HepG2 (cell line): Measurements from ENCODE around the gene CCSER1. TPM values are rescaled to one million over a fixed set of nuclear protein-coding genes. Genes with fewer than 3 reads are reported as not detected.

ENCODE experiments used
- ATAC-seq: fragments of 200-7000 bp; cut with Tn5 transposase; 3 replicates; pipeline ENCODE4 v1.9.1; 2020; ENCODE audit warnings: mild to moderate bottlenecking, moderate library complexity
- BruUV-seq: library from RNA; stranded (reverse); fragments of 400-500 nt; replicated peaks from 2 replicates; lab custom pipeline; 2021; lab: Mats Ljungman, UMichigan
- CTCF ChIA-PET: fragments of 300-600 bp; formaldehyde crosslinking; extraction: SDS; loops from one replicate; lab custom pipeline; 2021; ENCODE audit warnings: low total read pairs, inconsistent platforms, low intra/inter-chr PET ratio; lab: Yijun Ruan, JAX
- POLR2A ChIA-PET: fragments of 350-600 bp; sonication (Branson Sonifier 250); formaldehyde crosslinking; loops from one replicate; lab custom pipeline; 2020; ENCODE audit warnings: antibody characterized with exemption, inconsistent platforms; lab: Yijun Ruan, JAX
- DNase-seq: peaks from one replicate; pipeline ENCODE4 v3.0.0-alpha.2; 2015; ENCODE audit warnings: low spot score
- FAIRE-seq: peaks from 3 replicates; lab custom pipeline; 2011; peaks lifted over from hg19 to GRCh38; lab: Jason Lieb, UNC
- H2AFZ ChIP-seq: one replicate; pipeline ENCODE4 v1.6.1; 2011; ENCODE audit warnings: low read length, inconsistent platforms
- H3K27ac ChIP-seq: fragments of 300-600 bp; 3 replicates; pipeline ENCODE4 v1.8.0; 2011; ENCODE audit warnings: mixed run types, mild to moderate bottlenecking, mixed read lengths, low read length, inconsistent platforms; ENCODE audit not compliant: insufficient read depth; ENCODE audit errors: extremely low read length
- H3K27me3 ChIP-seq, 2 experiments: fragments of 200-600 bp in 1 of 2; 2 replicates in 1 of 2; 3 replicates in 1 of 2; pipeline versions ENCODE4 v1.6.0 to v1.8.0; 2011; ENCODE audit warnings: low read length in 2 of 2, mild to moderate bottlenecking in 2 of 2, moderate library complexity in 2 of 2, inconsistent platforms in 1 of 2; ENCODE audit not compliant: insufficient read depth in 2 of 2, control insufficient read depth in 1 of 2
- H3K36me3 ChIP-seq, 2 experiments: fragments of 200-600 bp in 1 of 2; replicated peaks in 1 of 2; 2 replicates in 1 of 2; 3 replicates in 1 of 2; pipeline versions ENCODE4 v1.5.1 to v1.8.0; 2011; ENCODE audit warnings: low read length in 2 of 2, inconsistent platforms in 1 of 2; ENCODE audit not compliant: insufficient read depth in 2 of 2, control insufficient read depth in 1 of 2
- H3K4me1 ChIP-seq: 2 replicates; pipeline ENCODE4 v1.5.1; 2012; ENCODE audit warnings: low read length, inconsistent platforms; ENCODE audit not compliant: insufficient read depth
- H3K4me2 ChIP-seq: 2 replicates; pipeline ENCODE4 v1.6.0; 2011; ENCODE audit warnings: low read depth, low read length, inconsistent platforms
- H3K4me3 ChIP-seq, 3 experiments: fragments of 200-600 bp in 1 of 3; sonication (generic), shearing (Covaris generic) in 1 of 3; replicated peaks in 1 of 3; 2 replicates each; pipeline ENCODE4 v1.5.1; 2011 to 2016; ENCODE audit warnings: low read length in 3 of 3, inconsistent platforms in 2 of 3, low read depth in 2 of 3, mild to moderate bottlenecking in 2 of 3, control low read depth in 1 of 3, mixed read lengths in 1 of 3; ENCODE audit not compliant: insufficient read depth in 1 of 3
- H3K79me2 ChIP-seq: one replicate; pipeline ENCODE4 v1.6.1; 2011; ENCODE audit warnings: low read length, inconsistent platforms; ENCODE audit not compliant: insufficient read depth
- H3K9ac ChIP-seq: 2 replicates; pipeline ENCODE4 v1.6.0; 2011; ENCODE audit warnings: mild to moderate bottlenecking, low read depth, low read length, inconsistent platforms; ENCODE audit not compliant: insufficient read depth
- H3K9me3 ChIP-seq: 2 replicates; pipeline ENCODE4 v1.5.1; 2012; ENCODE audit warnings: mild to moderate bottlenecking, low read length
- H4K20me1 ChIP-seq: 2 replicates; pipeline ENCODE4 v1.6.0; 2011; ENCODE audit warnings: inconsistent platforms, mild to moderate bottlenecking, low read length, moderate library complexity; ENCODE audit not compliant: insufficient read depth
- CREM ChIP-seq, 2 experiments: sonication (generic) in 1 of 2; formaldehyde crosslinking in 1 of 2; IDR thresholded peaks; 2 replicates each; pipeline versions ENCODE4 v1.4.0 to v1.6.1; 2016 to 2020; ENCODE audit warnings: antibody characterized with exemption in 1 of 2, mild to moderate bottlenecking in 1 of 2, missing genetic modification reagents in 1 of 2
- FOXO4 ChIP-seq: sonication (generic); formaldehyde crosslinking; conservative IDR thresholded peaks from 2 replicates; pipeline ENCODE4 v1.8.1; 2023; ENCODE audit warnings: missing genetic modification reagents
- KAT7 ChIP-seq: IDR thresholded peaks from 2 replicates; pipeline ENCODE4 v1.6.1; 2018; ENCODE audit warnings: borderline replicate concordance, missing compliant biosample characterization
- KIAA2018 ChIP-seq: sonication (generic); formaldehyde crosslinking; IDR thresholded peaks from 2 replicates; pipeline ENCODE4 v1.5.0; 2020; ENCODE audit warnings: mild to moderate bottlenecking, missing genetic modification reagents, borderline replicate concordance
- MTA1 ChIP-seq: sonication (generic); formaldehyde crosslinking; IDR thresholded peaks from 2 replicates; pipeline ENCODE4 v1.4.0; 2020; ENCODE audit warnings: missing genetic modification reagents, mild to moderate bottlenecking, borderline replicate concordance
- NKX3-1 ChIP-seq: sonication (generic); formaldehyde crosslinking; IDR thresholded peaks from 2 replicates; pipeline ENCODE4 v1.5.0; 2020; ENCODE audit warnings: missing genetic modification reagents
- POLR2A ChIP-seq, 2 experiments: IDR thresholded peaks; 2 replicates each; pipeline ENCODE4 v1.6.1; 2011; ENCODE audit warnings: low read depth in 2 of 2, low read length in 2 of 2, mild to moderate bottlenecking in 1 of 2, moderate library complexity in 1 of 2; ENCODE audit not compliant: insufficient read depth in 1 of 2
- TCF12 ChIP-seq, 2 experiments: fragments of 450-650 bp in 1 of 2; sonication (generic) in 1 of 2; formaldehyde crosslinking in 1 of 2; IDR thresholded peaks; 2 replicates each; pipeline versions ENCODE4 v1.6.1 to v1.8.0; 2017 to 2022; ENCODE audit warnings: antibody characterized with exemption in 1 of 2, mild to moderate bottlenecking in 1 of 2, missing genetic modification reagents in 1 of 2, moderate library complexity in 1 of 2
- TFDP1 ChIP-seq: IDR thresholded peaks from 2 replicates; pipeline ENCODE4 v1.6.1; 2016; ENCODE audit warnings: missing compliant biosample characterization, missing genetic modification reagents, borderline replicate concordance
- ZNF20 ChIP-seq: sonication (generic); formaldehyde crosslinking; IDR thresholded peaks from 2 replicates; pipeline ENCODE4 v1.4.0; 2020; ENCODE audit warnings: mild to moderate bottlenecking, moderate library complexity, missing genetic modification reagents
- WGBS: methylation state at CpG from one replicate; pipeline ENCODE4 v1.1.6; 2017; ENCODE audit warnings: low lambda C conversion rate; 5-methylcytosine and 5-hydroxymethylcytosine counted together
- in situ Hi-C: cut with HindIII; loops from 2 replicates; pipeline ENCODE4 v1.10.0; 2017; ENCODE audit warnings: low pct_unique_long_range_greater_than_20kb; ENCODE audit not compliant: extremely low pct_ligation_motif_present
- intact Hi-C: fragments of 100-400 bp; cut with micrococcal nuclease; formaldehyde crosslinking; loops from one replicate; pipeline ENCODE4 v1.10.0; 2022; ENCODE audit not compliant: unreplicated experiment
- polyA plus RNA-seq, 8 experiments: library from polyadenylated mRNA; depleted of rRNA in 3 of 8; stranded (reverse) in 7 of 8; unstranded in 1 of 8; fragments of >200 nt; fragmentation: Illumina TruSeq in 4 of 8; extraction: Trizol in 4 of 8; gene quantifications; 2 replicates each; pipeline versions ENCODE4 v1.2.1 to v1.2.3, GENCODE V29; 2011 to 2016; ENCODE audit warnings: low read depth in 4 of 8, missing spikeins in 1 of 8, mixed read lengths in 1 of 8; ENCODE audit not compliant: insufficient read depth in 1 of 8
- total RNA-seq, 5 experiments: library from RNA; depleted of rRNA; stranded (reverse); fragments of >200 nt; fragmentation: Illumina TruSeq; extraction: Trizol; gene quantifications; 2 replicates each; pipeline ENCODE4 v1.2.3, GENCODE V29; 2016; ENCODE audit warnings: low read depth in 1 of 5

Gene CCSER1
- total and polyA plus RNA-seq, 2 of the 13 experiments (the other 11 are each of a cell fraction or from before 2014, with no cell fraction given), result not detected

GRCh38 chr4:91257721-91258120, 1130.5 kb downstream of the CCSER1 start:
- no peak overlapping the region for H3K27ac ChIP-seq
- H3K79me2 ChIP-seq, result no peaks in the 10 kb centered on the region
- no peaks in the 10 kb centered on the region for H3K9me3 ChIP-seq
- DNase-seq, result no peak
- no peak overlapping the region for H3K4me2 ChIP-seq
- no peak overlapping the region for H2AFZ ChIP-seq
- no peak for TF ChIP-seq MTA1
- no peak for TF ChIP-seq TCF12 (IDR thresholded peaks at IDR 0.05)
- no peak for TF ChIP-seq TCF12 (CRISPR knock-in tag; IDR thresholded peaks at IDR 0.05)
- no peak for TF ChIP-seq CREM (IDR thresholded peaks at IDR 0.05)
- no peak for TF ChIP-seq CREM (CRISPR knock-in tag; IDR thresholded peaks at IDR 0.05)
- no peak for TF ChIP-seq ZNF20 (CRISPR knock-in tag)
- TF ChIP-seq POLR2A (IDR thresholded peaks at IDR 0.05; ENCODE audit: insufficient read depth in 1 of 2, low read depth in 2 of 2, low read length in 2 of 2), result no peak
- TF ChIP-seq KAT7 (CRISPR knock-in tag), result no peak
- TF ChIP-seq KIAA2018 (CRISPR knock-in tag), result no peak
- TF ChIP-seq NKX3-1, result no peak
- TF ChIP-seq FOXO4 (CRISPR knock-in tag), result no peak
- TF ChIP-seq TFDP1, result no peak
- no peaks in the 10 kb centered on the region for H3K36me3 ChIP-seq
- intact Hi-C loops (no loop called here), in situ Hi-C loops (no loop called here)
- no peaks in the 10 kb centered on the region for H3K27me3 ChIP-seq
- H4K20me1 ChIP-seq, result no peaks in the 10 kb centered on the region
- ChIA-PET POLR2A (no interaction called here), CTCF (no interaction called here)
- no peak overlapping the region for H3K4me3 ChIP-seq
- H3K9ac ChIP-seq, result no peak overlapping the region
- no peak for FAIRE-seq
- ATAC-seq, result no peak
- no peaks in the 10 kb centered on the region for H3K4me1 ChIP-seq
- WGBS, result 2% methylated on average over 2 of the region's 2 CpGs
- BruUV-seq, result no TSS peak
